ENCODE results near the gene CNTNAP2. TPM values are rescaled to one million over a fixed set of nuclear protein-coding genes. Genes with fewer than 3 reads are reported as not detected.

Gene CNTNAP2
- total and polyA plus RNA-seq, 2 of the 4 experiments (the other 2 are of a cell fraction): not detected

DNA sequence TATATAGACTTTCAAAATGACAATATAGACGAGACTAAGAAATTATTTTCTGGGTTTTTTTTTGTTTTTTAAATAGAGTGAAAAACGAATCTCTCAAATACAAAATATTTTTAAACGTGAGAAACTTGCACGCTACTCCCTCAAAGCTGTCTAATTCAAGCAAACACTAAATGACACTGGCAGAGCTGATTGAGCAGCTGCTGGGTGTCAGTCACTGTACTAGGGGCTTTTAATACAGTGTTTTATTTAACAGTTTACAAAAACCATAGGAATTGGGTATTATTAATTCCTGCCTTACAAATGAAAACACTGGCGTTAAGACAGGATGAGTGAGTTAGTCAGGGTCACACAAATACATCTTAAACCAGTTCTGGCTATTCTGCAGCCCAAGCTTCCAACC, 1264.3 kb downstream of the CNTNAP2 start:
- H4K20me1 ChIP-seq (ENCODE audit: insufficient read depth, low read length): no peaks in the 10 kb centered on the region
- no peaks in the 10 kb centered on the region for H3K79me1 ChIP-seq (ENCODE audit: low read depth in 1 of 2, low read length in 2 of 2)
- dilution Hi-C loops (cut with HindIII; ENCODE audit: low sequenced_read_pairs, unreplicated experiment) (no loop called here), in situ Hi-C loops (cut with MboI; ENCODE audit: low sequenced_read_pairs) (no loop called here), intact Hi-C loops (cut with micrococcal nuclease) (no loop called here)
- H2AFZ ChIP-seq (replicated peaks; ENCODE audit: low read length, poor library complexity): no peak overlapping the region
- H3K4me3 ChIP-seq (ENCODE audit: insufficient read depth, low read depth, low read length): no peak overlapping the region
- H3K23ac ChIP-seq (ENCODE audit: low read depth, low read length): no peak overlapping the region
- BruUV-seq (replicated peaks): no TSS peak
- WGBS, 2 experiments (ENCODE audit: extremely low coverage in 2 of 2, insufficient read length in 1 of 2): no CpG with 5 or more reads among the region's 5 CpGs
- H3K4me1 ChIP-seq (ENCODE audit: control insufficient read depth, insufficient read depth, low read length): no peaks in the 10 kb centered on the region
- POLR2A ChIA-PET (ENCODE audit: unreplicated experiment): no interaction called here
- no peak overlapping the region for H2AK5ac ChIP-seq (ENCODE audit: low read depth, low read length)
- H3K4ac ChIP-seq (ENCODE audit: low read depth, low read length): no peak overlapping the region
- no peak overlapping the region for H2BK5ac ChIP-seq (ENCODE audit: low read depth, low read length, poor library complexity, severe bottlenecking)
- no peak overlapping the region for H2BK15ac ChIP-seq (ENCODE audit: low read depth, low read length)
- H4K5ac ChIP-seq (ENCODE audit: low read depth, low read length): no peak overlapping the region
- no peak overlapping the region for H3K14ac ChIP-seq (replicated peaks; ENCODE audit: low read depth, low read length)
- no peak overlapping the region for H4K91ac ChIP-seq (ENCODE audit: insufficient read depth, low read depth, low read length)
- no peaks in the 10 kb centered on the region for H3K9me1 ChIP-seq (ENCODE audit: insufficient read depth, low read length)
- no peaks in the 10 kb centered on the region for H3K27me3 ChIP-seq (ENCODE audit: control insufficient read depth, insufficient read depth, low read length)
- CTCF ChIA-PET: interaction anchor here (0.7 kb wide), 1 partner anchor 110 kb away, joined by 5 read pairs; no protein-coding TSS in a partner anchor
- H3K27ac ChIP-seq (ENCODE audit: insufficient read depth, low read length): no peak overlapping the region
- no peak overlapping the region for H2BK120ac ChIP-seq (ENCODE audit: low read depth, low read length)
- no peaks in the 10 kb centered on the region for H3K9me3 ChIP-seq (ENCODE audit: control insufficient read depth, insufficient read depth, low read length)
- H3K36me3 ChIP-seq (ENCODE audit: control insufficient read depth, insufficient read depth, low read length): no peaks in the 10 kb centered on the region
- TF ChIP-seq CHD1 (IDR thresholded peaks at IDR 0.05; ENCODE audit: low read depth, low read length) (no peak), MXI1 (IDR thresholded peaks at IDR 0.05; ENCODE audit: borderline replicate concordance, low read depth, low read length) (no peak), SMC3 (IDR thresholded peaks at IDR 0.05; ENCODE audit: low read depth, low read length) (no peak), MAZ (IDR thresholded peaks at IDR 0.05; ENCODE audit: borderline replicate concordance, low read depth, low read length) (no peak), NFE2L2 (IDR thresholded peaks at IDR 0.05; ENCODE audit: low read depth, low read length) (no peak), RFX5 (IDR thresholded peaks at IDR 0.05; ENCODE audit: low read depth, low read length) (no peak), RAD21 (IDR thresholded peaks at IDR 0.05; ENCODE audit: low read length) (no peak), MAFK (IDR thresholded peaks at IDR 0.05; ENCODE audit: low read depth, low read length) (no peak), FOS (IDR thresholded peaks at IDR 0.05; ENCODE audit: low read depth, low read length) (no peak), CEBPB (IDR thresholded peaks at IDR 0.05; ENCODE audit: low read depth, low read length) (no peak), BHLHE40 (IDR thresholded peaks at IDR 0.05; ENCODE audit: low read depth, low read length) (no peak), POLR2A (IDR thresholded peaks at IDR 0.05; ENCODE audit: low read depth, low read length) (no peak), RCOR1 (IDR thresholded peaks at IDR 0.05; ENCODE audit: insufficient replicate concordance, low read length) (no peak)
- TF ChIP-seq, protein P1, sequence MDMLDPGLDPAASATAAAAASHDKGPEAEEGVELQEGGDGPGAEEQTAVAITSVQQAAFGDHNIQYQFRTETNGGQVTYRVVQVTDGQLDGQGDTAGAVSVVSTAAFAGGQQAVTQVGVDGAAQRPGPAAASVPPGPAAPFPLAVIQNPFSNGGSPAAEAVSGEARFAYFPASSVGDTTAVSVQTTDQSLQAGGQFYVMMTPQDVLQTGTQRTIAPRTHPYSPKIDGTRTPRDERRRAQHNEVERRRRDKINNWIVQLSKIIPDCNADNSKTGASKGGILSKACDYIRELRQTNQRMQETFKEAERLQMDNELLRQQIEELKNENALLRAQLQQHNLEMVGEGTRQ (IDR thresholded peaks at IDR 0.05; ENCODE audit: low read depth, low read length): no peak
- TF ChIP-seq, protein P2, sequence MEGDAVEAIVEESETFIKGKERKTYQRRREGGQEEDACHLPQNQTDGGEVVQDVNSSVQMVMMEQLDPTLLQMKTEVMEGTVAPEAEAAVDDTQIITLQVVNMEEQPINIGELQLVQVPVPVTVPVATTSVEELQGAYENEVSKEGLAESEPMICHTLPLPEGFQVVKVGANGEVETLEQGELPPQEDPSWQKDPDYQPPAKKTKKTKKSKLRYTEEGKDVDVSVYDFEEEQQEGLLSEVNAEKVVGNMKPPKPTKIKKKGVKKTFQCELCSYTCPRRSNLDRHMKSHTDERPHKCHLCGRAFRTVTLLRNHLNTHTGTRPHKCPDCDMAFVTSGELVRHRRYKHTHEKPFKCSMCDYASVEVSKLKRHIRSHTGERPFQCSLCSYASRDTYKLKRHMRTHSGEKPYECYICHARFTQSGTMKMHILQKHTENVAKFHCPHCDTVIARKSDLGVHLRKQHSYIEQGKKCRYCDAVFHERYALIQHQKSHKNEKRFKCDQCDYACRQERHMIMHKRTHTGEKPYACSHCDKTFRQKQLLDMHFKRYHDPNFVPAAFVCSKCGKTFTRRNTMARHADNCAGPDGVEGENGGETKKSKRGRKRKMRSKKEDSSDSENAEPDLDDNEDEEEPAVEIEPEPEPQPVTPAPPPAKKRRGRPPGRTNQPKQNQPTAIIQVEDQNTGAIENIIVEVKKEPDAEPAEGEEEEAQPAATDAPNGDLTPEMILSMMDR (conservative IDR thresholded peaks at IDR 0.05; ENCODE audit: low read depth, low read length): no peak
- TF ChIP-seq, protein P3, sequence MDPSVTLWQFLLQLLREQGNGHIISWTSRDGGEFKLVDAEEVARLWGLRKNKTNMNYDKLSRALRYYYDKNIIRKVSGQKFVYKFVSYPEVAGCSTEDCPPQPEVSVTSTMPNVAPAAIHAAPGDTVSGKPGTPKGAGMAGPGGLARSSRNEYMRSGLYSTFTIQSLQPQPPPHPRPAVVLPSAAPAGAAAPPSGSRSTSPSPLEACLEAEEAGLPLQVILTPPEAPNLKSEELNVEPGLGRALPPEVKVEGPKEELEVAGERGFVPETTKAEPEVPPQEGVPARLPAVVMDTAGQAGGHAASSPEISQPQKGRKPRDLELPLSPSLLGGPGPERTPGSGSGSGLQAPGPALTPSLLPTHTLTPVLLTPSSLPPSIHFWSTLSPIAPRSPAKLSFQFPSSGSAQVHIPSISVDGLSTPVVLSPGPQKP (IDR thresholded peaks at IDR 0.05; ENCODE audit: borderline replicate concordance, low read depth, low read length): no peak
- H3K18ac ChIP-seq (ENCODE audit: low read depth, low read length): no peak overlapping the region
- H4K8ac ChIP-seq (ENCODE audit: low read depth in 2 of 2, low read length in 2 of 2): no peak overlapping the region
- H2BK20ac ChIP-seq (ENCODE audit: low read depth, low read length): no peak overlapping the region
- no peak overlapping the region for H3K56ac ChIP-seq (ENCODE audit: extremely low read depth, insufficient read depth, low read length)
- ATAC-seq (ENCODE audit: low read depth) (no peak), DNase-seq (no peak)
- no peak overlapping the region for H2AK9ac ChIP-seq (replicated peaks; ENCODE audit: low read depth, low read length, poor library complexity)
- H3K9ac ChIP-seq (ENCODE audit: low read depth, low read length): no peak overlapping the region
- no peak overlapping the region for H3K4me2 ChIP-seq (ENCODE audit: low read depth, low read length)
